Stimulated activated CD8-positive, alpha-beta memory T cell treated with anti-CD3 and anti-CD28 coated beads, Interleukin-15, amount 100 ng/mL, for 1 hour (primary cell): ENCODE results near the gene NFATC3.
A peak's percentile ranks its signal among the peaks of the same experiment; 100 is the strongest.

ENCODE experiments used
- DNase-seq: peaks from one replicate; pipeline ENCODE4 v3.0.0-alpha.2; 2020; ENCODE audit warnings: low read depth

Gene NFATC3

DNA sequence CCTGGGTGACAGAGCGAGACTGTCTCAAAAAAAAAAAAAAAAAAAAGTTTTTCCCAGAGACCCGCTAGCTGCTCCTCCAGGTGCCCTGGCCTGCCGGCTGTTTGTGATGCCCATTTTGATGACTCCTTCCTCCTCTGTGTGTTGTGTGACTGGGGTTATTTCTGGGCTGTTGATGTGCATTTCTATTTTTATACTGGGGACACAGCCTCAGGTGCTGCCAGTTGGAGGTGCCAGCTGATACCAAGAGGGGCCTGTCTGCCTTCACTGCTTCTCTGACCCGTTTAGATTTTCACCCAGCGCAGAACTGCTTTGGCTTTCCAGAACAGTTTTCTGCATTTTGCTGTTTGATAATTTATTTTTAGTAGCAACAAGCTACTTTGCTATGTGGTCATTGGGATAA lies 166.7 kb downstream of the NFATC3 start:
- no peak for DNase-seq

GRCh38 chr16:68252383-68252782 lies 167.2 kb downstream of the NFATC3 start:
- DNase-seq: no peak

DNA sequence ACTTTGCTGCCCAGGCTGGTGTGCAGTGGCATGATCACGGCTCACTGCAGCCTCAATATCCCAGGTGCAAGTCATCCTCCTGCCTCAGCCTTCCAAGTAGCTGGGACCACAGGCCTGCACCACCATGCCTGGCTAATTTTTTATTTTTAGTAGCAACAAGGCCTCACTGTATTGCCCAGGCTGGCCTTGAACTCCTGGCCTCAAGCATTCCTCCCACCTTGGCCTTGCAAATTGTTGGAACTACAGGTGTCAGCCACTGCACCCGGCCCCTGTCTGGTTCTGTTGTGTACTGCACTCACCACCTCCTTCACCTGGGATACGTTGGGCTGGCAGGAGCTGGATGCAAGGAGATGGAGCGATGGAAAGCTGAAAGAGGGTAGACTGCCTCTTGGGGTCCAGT lies 168.6 kb downstream of the NFATC3 start:
- DNase-seq: no peak

DNA sequence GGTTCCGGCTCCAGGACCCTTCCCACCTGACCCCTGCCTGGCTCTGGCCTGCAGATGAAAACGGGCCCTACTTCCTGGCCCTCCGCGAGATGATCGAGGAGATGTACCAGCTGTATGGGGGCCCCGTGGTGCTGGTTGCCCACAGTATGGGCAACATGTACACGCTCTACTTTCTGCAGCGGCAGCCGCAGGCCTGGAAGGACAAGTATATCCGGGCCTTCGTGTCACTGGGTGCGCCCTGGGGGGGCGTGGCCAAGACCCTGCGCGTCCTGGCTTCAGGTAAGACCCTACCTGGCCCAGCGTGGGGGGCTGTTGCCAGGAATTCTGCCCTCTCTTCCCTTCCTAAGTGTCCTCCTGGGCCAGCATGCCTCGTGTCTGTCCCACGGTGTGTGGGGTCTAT lies 170.5 kb downstream of the NFATC3 start:
- no peak for DNase-seq

- no peak for DNase-seq
Measured at GRCh38 chr16:68257251-68257905, 172.2 kb downstream of the NFATC3 start.

DNA sequence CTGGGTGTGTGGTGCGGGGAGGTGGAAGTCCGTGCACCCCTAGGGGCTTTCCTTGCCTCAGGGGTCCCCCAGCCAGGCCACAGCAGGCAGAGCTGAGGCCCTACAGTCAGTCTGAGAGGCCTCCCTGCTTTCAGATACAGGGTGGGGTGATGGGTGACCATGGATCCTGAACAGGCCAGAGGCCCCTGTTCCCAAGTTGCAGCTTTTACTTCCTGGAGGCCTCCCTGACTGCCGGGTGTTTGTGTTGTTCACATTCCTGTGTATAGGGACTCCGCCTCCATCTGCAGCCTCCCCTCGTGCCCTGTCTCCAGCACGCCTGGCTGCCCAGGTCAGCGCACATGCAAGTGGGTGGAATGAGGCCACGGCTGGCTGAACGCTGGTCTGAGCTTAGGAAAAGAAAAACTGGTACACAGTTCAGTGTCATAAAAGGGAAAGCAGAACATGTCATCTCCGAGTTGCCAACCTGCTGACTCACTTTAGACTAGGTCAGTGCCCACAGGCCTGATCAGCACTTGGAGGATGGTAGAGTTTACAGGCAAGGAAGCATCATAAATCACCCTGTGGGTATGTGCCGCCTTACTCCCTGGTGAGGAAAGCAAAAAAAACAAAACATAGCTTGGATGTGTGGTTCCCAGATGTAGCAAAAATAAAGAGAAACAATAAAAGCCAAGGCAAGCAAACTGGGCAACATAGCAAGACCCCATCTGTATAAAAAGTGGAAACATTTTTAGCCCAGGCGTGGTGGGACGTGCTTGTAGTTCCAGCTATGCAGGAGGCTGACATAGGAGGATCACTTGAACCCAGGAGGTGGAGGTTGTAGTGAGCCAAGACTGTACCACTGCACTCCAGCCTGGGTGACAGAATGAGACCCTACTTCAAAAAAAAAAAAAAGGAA lies 173.0 kb downstream of the NFATC3 start:
- no peak for DNase-seq

DNA sequence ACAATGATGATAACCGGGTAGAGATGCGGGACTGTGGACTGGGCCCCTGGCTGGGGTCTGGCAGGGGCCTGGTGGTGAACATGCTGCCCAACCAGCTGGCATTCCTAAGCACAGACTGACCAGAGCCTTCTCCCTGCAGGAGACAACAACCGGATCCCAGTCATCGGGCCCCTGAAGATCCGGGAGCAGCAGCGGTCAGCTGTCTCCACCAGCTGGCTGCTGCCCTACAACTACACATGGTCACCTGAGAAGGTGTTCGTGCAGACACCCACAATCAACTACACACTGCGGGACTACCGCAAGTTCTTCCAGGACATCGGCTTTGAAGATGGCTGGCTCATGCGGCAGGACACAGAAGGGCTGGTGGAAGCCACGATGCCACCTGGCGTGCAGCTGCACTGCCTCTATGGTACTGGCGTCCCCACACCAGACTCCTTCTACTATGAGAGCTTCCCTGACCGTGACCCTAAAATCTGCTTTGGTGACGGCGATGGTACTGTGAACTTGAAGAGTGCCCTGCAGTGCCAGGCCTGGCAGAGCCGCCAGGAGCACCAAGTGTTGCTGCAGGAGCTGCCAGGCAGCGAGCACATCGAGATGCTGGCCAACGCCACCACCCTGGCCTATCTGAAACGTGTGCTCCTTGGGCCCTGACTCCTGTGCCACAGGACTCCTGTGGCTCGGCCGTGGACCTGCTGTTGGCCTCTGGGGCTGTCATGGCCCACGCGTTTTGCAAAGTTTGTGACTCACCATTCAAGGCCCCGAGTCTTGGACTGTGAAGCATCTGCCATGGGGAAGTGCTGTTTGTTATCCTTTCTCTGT lies 174.0 kb downstream of the NFATC3 start:
- DNase-seq: no peak

- no peak for DNase-seq
Measured at GRCh38 chr16:68263559-68264127, 178.5 kb downstream of the NFATC3 start.

GRCh38 chr16:68264128-68265077 lies 179.2 kb downstream of the NFATC3 start, which contains the start of gene SLC7A6:
SLC7A6 (plus strand) TSS chr16:68264526; CDS start chr16:68274727, 10,201 bp downstream.
- peak; percentile 58 for DNase-seq

DNA sequence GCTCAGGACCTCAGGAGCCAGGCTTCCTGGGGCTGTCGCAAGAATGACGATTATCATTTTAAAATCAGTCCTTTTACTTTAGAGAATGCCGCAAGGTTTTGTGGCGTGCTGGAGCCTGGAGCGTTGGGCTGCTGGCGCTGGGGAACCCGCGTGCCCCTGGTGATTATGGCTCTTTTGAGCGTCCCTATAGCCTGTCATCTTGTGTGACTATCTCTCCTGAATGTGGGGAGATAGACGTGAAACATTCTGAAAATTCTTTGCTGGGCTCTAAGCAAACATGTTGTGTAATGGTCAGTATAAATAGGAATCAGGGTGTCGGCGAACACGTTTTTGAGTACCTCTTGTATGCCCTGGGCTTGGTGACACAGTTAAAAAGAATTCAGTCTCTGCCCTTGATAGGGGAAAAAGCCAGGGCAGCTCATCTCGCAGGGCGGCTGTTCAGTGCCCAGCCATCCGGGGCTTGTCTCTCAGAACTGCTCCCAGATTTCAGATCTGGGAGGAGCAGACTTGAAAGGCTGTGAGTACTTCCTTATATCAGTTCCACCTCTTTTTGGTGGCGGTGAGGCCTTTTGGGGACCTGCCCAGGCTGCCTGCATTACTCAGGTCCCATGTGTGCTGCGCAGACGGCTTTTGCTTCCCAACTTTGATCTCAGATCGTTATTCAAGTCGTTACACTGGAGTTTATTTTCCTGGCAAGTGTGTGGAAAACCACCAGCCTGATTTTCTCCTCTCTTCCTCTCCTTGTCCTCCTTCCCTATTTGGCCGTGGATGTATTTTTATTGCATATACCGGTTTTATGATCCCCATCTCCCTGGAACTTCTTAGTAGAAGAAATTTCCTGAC lies 180.1 kb downstream of the NFATC3 start:
- no peak for DNase-seq

GRCh38 chr16:68267612-68268405 lies 182.6 kb downstream of the NFATC3 start:
- no peak for DNase-seq

DNA sequence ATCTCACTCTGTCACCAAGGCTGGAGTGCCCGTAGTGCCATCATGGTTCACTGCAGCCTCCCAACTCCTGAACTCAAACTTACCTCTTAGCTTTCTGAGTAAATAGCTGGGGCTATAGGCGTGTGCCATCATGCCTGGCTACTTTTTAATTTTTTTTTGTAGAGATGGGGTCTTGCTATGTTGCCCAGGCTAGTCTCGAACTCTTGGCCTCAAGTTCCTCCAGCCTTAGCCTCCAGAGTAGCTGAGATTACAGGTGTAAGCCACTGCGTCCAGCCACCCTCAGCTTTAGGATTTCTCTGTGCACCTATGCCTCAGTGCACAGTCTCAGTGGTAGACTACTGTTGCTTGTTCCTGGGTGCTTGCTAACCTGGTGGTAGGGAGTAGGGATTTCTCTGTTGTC lies 184.6 kb downstream of the NFATC3 start:
- DNase-seq: no peak

DNA sequence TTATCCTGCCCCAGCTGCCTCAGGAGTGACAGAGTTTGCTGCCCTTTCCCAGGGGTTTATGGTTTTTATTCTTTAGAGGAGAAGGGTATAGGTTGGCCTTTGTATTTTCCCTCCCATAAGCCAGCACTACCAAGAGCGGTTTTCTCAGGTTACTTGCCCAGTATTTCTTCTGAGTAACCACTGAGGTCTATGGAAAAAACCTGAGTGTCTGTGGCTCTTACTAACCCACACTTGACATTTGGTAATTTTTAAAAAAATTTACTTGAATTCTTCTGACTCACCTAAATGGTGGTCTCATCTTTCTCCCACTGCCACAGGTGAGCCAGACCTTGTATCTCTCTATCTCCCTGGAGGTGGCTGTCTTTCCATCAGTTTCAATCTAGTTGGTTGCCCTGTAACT lies 185.2 kb downstream of the NFATC3 start:
- DNase-seq: no peak

DNA sequence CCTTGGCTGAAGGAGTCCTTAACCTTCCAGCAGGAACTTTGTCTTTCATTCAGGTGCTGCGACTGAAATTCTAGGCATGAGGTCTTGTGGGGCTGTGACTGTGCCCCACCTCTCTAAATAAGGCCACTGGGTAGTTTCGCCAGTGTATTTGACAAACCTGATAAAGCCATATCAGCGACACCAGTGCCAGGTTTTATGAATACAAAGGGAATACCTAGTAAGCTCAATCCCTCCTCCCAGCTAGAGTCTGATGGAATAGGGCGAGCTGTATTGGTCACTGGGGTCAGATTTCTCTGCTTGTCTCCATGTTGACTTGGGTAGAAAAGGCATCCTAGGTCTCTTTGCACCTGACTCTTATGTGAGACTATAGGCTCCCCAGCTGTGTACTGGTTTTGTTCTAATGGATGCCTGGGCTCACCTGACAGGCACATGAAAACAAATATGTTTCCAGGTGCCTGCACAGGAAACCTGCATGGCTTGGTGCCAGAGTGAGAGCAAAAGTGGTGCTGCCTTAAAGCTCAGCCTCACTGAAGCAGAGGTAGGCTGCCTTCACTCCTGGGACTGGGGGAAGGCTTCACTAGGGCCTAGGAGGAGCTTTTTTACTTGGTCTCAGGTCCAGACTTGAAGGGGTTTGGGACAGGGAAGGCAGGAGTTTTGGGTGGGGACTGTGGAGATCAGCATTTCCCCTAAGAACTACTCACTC lies 187.5 kb downstream of the NFATC3 start:
- no peak for DNase-seq

GRCh38 chr16:68273459-68273858 lies 188.3 kb downstream of the NFATC3 start:
- no peak for DNase-seq

DNA sequence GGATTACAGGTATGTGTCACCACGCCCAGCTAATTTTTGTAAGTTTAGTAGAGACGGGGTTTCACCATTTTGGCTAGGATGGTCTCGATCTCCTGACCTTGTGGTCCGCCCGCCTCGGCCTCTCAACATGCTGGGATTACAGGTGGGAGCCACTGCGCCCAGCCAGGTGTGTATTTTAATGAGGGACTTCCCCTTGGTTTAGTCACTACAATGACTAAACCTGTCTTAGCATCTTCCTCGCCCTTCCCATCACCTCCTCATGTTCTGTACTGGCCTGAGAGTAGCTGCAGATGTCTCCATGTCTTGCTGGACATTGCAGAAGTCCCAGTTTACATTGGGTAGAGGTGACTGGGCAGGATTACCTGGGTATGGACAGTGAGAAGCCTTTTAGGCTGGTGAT lies 188.7 kb downstream of the NFATC3 start:
- no peak for DNase-seq

GRCh38 chr16:68274441-68274840 lies 189.3 kb downstream of the NFATC3 start:
- DNase-seq: no peak

GRCh38 chr16:68275611-68276191 lies 190.5 kb downstream of the NFATC3 start:
- DNase-seq: no peak
